Stimulated activated CD4-positive, alpha-beta T cell treated with anti-CD3 and anti-CD28 coated beads, Interleukin-1b, Interleukin-23, amount 100 ng/mL, for 48 hours (primary cell): ENCODE measurements around the gene HNRNPLL.

Experiments used
- DNase-seq: peaks from one replicate; pipeline ENCODE4 v3.0.0-alpha.2; 2020

The HNRNPLL gene

DNA sequence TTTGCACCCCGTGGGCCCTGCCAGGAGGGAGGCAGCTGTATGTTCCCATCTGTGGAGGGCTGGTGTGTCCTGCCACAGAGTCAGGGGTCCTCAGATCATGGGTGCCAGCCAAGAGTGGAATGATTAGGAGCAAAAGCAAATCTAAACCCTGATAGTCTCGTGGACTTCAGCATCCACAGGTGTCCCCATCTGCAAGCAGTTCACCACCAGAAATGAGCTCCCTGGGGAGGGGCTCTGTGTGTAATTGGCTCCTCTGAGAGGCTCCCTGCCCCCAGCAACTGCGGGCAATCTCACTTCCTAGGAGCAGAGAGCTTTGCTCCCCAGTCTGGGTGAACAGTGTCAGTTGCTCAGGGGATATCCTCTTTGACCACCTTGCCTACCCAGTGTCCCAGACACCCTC lies 78.1 kb downstream of the HNRNPLL start:
- no peak for DNase-seq

DNA sequence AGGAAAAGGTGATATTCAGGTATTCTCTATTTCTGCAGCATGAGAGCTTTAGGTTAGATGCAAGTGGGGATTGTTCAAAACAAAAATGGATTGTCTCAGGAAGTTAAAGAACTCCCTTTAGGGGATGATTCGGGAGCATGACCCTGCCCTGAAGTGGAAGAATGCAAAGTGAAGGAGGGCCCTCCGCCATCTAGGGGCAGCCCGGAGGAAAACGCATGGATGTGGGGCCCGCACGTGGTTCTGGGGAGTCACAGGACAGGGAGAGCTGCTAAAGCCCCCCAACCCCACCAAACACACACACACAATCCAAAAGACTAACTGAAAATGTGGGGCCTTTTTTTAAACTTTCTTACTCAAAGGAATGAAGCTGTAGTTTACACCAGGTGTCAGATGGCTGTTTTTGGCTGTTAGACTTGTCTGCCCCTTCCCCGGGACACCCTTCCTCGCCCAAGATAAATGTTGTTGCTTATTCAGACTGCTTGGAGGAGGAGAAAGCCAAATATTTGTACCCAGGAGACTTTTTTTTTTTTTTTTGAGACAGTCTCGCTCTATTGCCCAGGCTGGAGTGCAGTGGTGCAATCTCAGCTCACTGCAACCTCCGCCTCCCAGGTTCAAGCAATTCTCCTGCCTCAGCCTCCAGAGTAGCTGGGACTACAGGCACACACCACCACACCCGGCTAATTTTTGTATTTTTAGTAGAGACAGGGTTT lies 78.8 kb downstream of the HNRNPLL start:
- no peak for DNase-seq

DNA sequence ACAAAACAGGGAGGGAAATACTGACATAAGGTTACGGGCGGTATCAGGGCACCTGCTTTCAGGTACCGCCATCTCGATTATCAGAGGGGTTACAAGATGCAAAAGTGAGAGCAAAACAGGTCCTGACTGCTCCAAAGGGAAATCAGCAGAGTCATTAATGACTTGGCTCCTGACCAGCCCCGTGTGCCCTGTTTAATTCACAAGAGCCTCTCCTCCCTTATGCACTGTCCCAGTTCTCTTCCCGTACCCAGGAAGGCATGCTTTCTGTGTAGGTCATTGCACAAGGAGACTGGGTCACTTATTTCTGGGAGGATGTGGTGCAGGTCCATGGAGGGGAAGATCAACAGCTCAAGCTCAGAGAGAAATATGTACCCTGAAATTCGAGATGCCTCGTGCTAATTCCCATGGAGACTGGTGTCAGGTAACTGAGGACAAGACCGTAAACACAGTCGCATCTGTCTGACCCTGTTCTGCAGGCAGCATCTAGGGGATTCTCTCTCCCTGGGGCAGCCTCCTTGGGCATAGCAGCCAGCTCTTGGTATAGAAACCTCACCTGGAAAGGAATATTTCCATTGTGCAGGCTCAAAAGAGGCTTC lies 79.9 kb downstream of the HNRNPLL start:
- DNase-seq, result no peak

DNA sequence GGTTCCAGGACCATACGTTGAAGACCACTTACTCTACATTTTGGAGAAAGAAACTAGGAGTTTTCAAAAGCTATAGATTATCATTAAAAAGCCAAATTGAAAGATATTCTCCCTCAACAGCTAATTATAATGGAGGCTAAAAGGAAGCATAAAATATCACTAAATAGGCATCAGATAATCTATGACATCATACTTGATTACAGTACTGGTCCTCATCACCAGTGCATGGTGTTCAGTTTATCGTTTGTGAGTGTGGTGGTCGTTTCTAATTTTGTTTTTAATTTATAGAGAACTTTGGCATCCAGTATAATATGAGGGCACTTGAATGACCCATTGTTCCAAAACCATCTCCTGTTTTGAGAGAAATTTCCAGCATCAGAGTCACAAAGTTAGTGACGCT lies 80.9 kb downstream of the HNRNPLL start:
- DNase-seq, result no peak

DNA sequence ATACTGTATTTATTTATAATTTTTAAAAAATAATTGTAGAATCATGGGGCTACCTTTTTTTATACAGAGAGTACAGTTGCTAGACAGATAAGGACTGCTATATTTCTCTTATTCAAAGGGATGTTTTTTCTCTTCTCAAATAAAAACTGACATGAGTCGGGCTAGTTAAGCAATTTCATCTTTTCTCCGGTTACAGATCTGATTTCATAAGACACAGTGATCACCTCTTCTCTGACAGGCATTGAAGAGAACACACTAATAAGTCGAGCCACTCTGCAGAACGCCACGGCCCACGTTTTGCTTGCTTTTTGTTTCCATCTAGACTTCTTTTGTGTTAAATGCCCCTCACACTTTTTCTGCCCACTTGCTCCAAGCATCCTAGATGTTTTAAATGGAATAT lies 85.4 kb downstream of the HNRNPLL start:
- DNase-seq, result no peak

DNA sequence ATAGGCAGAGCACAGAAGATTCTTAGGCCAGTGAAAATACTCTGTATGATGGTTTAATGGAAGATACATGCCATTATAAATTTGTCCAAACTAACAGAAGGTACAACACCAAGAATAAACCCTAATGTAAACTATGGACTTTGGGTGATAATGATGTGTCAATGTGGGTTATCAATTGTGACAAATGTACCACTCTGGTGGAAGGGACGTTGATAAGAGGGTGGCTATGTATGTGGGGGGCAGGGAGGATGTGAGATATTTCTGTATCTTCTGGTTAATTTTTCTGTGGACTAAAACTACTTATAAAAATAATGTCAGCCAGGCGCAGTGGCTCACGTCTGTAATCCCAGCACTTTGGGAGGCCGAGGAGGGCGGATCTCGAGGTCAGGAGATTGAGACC lies 86.2 kb downstream of the HNRNPLL start:
- no peak for DNase-seq

DNA sequence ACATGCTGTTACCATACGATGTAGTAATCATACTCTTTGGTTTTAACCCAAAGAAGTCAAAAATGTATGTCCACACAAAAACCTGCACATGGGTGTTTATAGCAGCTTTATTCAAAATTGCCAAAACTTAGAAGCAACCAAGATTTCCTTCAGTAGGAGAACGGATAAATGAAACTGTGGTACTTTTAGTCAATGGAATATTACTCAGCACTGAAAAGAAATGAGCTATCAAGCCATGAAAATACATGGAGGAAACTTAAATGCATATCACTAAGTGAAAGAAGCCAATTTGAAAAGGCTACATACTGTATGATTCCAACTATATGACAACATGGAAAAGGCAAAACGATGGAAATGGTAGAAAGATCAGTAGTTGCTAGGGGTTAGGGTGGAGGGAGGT lies 86.6 kb downstream of the HNRNPLL start:
- no peak for DNase-seq

DNA sequence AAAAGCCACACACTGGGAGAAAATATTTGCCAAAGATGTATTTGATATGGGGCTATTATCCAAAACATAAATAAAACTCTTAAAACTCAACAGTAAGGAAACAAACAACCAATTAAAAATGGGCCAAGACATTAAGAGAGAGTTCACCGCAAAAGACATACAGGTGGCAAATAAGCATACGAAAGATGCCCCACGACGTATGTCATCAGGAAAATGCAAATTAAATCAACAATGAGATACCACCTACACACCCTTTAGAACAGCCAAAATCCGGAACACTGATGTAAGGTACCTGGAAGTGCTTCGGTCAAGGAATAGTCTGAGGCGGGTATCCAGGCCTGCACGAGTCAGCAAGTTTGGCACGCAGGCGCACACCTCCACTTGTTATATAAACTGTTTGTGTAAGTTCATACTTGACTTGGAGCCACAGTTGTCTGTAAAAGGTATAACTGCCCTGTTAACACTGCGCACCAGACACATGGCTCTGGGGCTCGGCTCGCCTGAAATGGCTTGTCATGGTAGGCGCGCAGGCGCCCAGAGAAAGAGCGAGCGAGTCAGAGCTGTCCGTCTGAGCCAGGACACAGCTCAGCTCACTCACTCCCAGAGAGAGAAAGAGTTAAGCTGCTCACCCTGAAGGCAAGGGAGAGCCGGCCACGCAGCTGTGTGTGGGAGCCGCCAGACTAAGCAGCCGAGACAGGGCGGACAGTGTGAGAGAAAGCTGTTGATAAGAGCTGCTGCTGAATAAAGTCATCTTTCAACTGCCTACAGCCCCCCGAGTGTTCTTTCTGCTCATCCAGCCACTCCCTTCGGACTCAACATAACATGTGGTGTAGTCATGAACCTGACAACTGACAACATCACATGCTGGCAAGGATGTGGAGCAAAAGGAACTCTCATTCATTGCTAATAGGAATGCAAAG lies 87.3 kb downstream of the HNRNPLL start:
- DNase-seq, result no peak

DNA sequence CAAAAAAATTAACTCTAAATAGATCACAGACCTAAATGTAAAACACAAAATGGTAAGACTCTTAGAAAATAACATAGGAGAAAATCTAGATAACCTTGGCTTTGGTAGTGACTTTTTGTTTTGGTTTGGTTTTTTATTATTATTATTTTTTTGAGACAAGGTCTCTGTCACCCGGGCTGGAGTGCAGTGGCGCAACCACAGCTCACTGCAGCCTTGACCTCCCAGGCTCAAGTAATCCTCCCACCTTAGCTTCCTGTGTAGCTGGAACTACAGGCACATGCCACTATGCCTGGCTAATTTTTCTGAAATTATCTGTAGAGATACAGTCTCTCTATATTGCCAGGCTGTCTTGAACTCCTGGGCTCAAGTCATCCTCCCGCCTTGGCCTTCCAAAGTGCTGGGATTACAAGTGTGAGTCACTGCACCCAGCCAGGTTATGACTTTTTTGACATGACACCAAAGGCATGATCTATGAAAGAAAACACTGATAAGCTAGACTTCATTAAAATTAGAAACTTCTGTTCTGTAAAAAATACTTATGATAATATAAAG lies 88.0 kb downstream of the HNRNPLL start:
- no peak for DNase-seq

DNA sequence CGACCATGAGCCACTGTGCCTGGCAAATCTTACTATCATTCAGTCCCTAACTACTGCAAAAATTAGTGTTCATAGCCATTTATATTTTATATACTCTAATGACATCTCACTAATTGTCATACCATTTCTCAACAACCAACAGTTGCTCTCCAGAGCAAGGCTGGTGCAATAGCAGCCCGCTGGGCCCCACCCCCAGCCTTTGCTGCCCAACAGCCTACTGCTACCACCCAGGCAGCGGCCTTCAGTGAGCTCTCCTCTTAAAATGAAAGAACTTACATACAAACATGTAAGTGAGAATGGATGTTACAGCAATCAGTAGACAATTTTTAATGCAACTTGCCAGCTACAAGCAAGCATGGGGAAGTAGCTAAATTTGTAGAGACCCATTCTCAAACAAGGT lies 90.5 kb downstream of the HNRNPLL start:
- no peak for DNase-seq
